ENCODE measurements around the gene ISOC2.

ISOC2 gene

GRCh38 chr19:55488986-55489710, 27.7 kb upstream of the ISOC2 start:
- peak overlapping the region in 1 of 2 donors; percentile 93 for H3K27ac ChIP-seq
- TF ChIP-seq, protein P1, sequence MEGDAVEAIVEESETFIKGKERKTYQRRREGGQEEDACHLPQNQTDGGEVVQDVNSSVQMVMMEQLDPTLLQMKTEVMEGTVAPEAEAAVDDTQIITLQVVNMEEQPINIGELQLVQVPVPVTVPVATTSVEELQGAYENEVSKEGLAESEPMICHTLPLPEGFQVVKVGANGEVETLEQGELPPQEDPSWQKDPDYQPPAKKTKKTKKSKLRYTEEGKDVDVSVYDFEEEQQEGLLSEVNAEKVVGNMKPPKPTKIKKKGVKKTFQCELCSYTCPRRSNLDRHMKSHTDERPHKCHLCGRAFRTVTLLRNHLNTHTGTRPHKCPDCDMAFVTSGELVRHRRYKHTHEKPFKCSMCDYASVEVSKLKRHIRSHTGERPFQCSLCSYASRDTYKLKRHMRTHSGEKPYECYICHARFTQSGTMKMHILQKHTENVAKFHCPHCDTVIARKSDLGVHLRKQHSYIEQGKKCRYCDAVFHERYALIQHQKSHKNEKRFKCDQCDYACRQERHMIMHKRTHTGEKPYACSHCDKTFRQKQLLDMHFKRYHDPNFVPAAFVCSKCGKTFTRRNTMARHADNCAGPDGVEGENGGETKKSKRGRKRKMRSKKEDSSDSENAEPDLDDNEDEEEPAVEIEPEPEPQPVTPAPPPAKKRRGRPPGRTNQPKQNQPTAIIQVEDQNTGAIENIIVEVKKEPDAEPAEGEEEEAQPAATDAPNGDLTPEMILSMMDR (IDR thresholded peaks at IDR 0.05), result no peak
- no peak for DNase-seq (ENCODE audit: low spot score)
- no peak overlapping the region for H3K4me3 ChIP-seq

DNA sequence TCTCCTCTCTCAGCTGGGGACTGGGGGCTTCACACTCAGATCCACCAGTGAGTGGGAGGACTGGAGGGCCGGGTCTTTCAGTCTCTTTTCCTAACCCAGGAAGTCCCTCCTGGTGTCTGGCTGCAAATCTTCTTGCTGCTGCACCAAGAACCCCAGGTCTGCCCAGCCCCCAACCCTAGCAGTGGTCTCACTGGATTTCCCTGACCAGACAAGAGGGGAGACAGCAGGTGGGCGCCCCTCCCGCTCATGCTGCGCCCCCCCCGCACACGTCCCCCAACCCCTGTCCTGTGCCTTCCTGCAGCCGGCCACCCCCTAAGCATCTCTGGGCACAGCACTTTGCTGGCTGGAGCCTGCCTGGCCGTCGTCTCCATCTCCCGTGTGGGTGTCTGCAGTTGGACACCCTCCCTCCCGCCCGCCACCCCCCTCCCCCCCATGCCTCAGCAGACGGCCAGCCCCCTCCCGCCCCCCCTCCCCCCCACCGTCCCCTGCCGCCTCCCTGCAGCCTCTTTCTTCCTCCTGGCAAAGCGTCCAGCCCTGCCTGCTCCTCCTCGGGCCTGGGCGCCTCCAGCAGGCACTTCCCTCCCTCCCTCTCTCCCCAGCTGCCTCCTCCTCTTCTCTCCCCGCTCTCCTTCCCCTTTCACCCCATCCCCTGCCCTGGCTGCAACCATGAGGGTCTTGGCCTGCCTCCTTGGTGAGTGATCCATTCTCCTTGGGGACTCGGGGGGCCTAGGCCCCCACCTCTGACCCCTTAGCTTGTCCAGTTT, 26.7 kb upstream of the ISOC2 start, which contains the start of gene SSC5D:
Gene SSC5D (plus strand): TSS at position 513 of the 764 bp plus-strand sequence. CDS start 154 bp downstream, at position 667.
- Histone ChIP-seq H3K27ac (peak within 1 kb of the TSS; percentile 73 to 93), H3K4me3 (peak within 1 kb of the TSS; percentile 46)
- TF ChIP-seq, protein P1 (IDR thresholded peaks at IDR 0.05), result no peak
- DNase-seq (ENCODE audit: low spot score), result no peak

- peak overlapping the region; percentile 73 to 93 for H3K27ac ChIP-seq
- peak; percentile 87 for DNase-seq (ENCODE audit: low spot score)
- H3K4me3 ChIP-seq, result peak overlapping the region; percentile 46
- TF ChIP-seq, protein P1 (IDR thresholded peaks at IDR 0.05), result no peak
Measured at GRCh38 chr19:55486971-55487923, 25.8 kb upstream of the ISOC2 start.

GRCh38 chr19:55486043-55486970, 24.9 kb upstream of the ISOC2 start:
- TF ChIP-seq, protein P1 (IDR thresholded peaks at IDR 0.05), result no peak
- peak overlapping the region; percentile 77 to 93 for H3K27ac ChIP-seq
- no peak for DNase-seq (ENCODE audit: low spot score)
- peak overlapping the region; percentile 46 for H3K4me3 ChIP-seq

DNA sequence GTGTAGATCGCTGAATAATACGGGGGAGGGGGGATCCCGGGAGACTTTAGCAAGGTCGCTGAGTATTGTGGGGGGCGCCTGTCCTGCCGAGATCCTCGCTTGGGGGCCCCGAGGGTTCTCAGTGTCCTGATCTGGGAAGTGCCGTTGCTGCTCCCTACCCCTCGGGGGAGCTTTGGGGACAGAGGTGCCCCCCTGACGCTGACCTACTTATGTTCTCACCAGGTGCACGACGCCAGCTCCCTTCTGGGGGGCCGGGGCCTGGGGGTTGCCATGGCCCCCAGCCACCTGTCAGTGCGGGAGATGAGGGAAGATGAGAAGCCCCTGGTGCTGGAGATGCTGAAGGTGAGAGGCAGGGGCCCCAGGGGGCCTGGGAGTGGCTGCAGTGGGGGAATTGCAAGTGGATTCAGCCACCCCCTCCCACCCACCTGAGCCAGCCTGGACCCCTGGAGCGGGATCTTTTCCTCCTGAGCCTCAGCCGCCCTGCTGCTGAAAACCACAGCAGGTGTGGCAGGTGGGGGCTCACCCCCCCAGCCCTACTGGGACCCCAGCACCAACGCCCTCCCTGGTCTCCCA, 24.1 kb upstream of the ISOC2 start:
- TF ChIP-seq, protein P1 (IDR thresholded peaks at IDR 0.05), result no peak
- no peak for DNase-seq (ENCODE audit: low spot score)
- Histone ChIP-seq H3K4me3 (peak overlapping the region; percentile 74), H3K27ac (peak overlapping the region; percentile 77 to 93)

All from coronary artery (tissue), 2 donors.